Measurements from ENCODE around the gene CABP7. TPM values are rescaled to one million over a fixed set of nuclear protein-coding genes. Genes with fewer than 3 reads are reported as not detected.
A peak's percentile ranks its signal among the peaks of the same experiment; 100 is the strongest.

CABP7 gene
- total and polyA plus RNA-seq, 4 donors: 0.08 TPM; not detected in 3

GRCh38 chr22:29720811-29721323 is 1.1 kb downstream of the CABP7 start:
- Histone ChIP-seq H3K9ac (ENCODE audit: low read depth in 1 of 2, low read length in 2 of 2) (no peak overlapping the region), H3K27ac (ENCODE audit: low read depth in 1 of 2, low read length in 2 of 2) (no peak overlapping the region), H3K36me3 (ENCODE audit: control insufficient read depth in 4 of 4, insufficient read depth in 3 of 4, low read depth in 1 of 4, low read length in 3 of 4) (no peaks in the 10 kb centered on the region), H3K27me3 (ENCODE audit: control insufficient read depth in 4 of 4, insufficient read depth in 4 of 4, low read length in 3 of 4) (peaks cover 0 to 4% (median 2%) of the 10 kb centered on the region in 4 donors), H3K4me1 (ENCODE audit: control insufficient read depth in 4 of 4, insufficient read depth in 4 of 4, low read length in 3 of 4) (peaks cover 0 to 8% (median 2%) of the 10 kb centered on the region in 4 donors), H3K4me3 (ENCODE audit: low read depth in 1 of 3, low read length in 3 of 3) (peak overlapping the region in 1 of 3 donors; percentile 38), H3K9me3 (ENCODE audit: control insufficient read depth in 4 of 4, low read length in 3 of 4) (no peaks in the 10 kb centered on the region)
- WGBS: 8% methylated on average over 53 of the region's 53 CpGs
- DNase-seq (ENCODE audit: low spot score): no peak
- TF ChIP-seq HNF4G (IDR thresholded peaks at IDR 0.05): no peak

- Histone ChIP-seq H3K9me3 (ENCODE audit: control insufficient read depth in 4 of 4, low read length in 3 of 4) (no peaks in the 10 kb centered on the region), H3K27ac (ENCODE audit: low read depth in 1 of 2, low read length in 2 of 2) (no peak overlapping the region), H3K27me3 (ENCODE audit: control insufficient read depth in 4 of 4, insufficient read depth in 4 of 4, low read length in 3 of 4) (peaks cover 0 to 4% (median 2%) of the 10 kb centered on the region in 4 donors), H3K4me3 (ENCODE audit: low read depth in 1 of 3, low read length in 3 of 3) (no peak overlapping the region), H3K36me3 (ENCODE audit: control insufficient read depth in 4 of 4, insufficient read depth in 3 of 4, low read depth in 1 of 4, low read length in 3 of 4) (no peaks in the 10 kb centered on the region), H3K9ac (ENCODE audit: low read depth in 1 of 2, low read length in 2 of 2) (no peak overlapping the region), H3K4me1 (ENCODE audit: control insufficient read depth in 4 of 4, insufficient read depth in 4 of 4, low read length in 3 of 4) (peaks cover 0 to 8% (median 2%) of the 10 kb centered on the region in 4 donors)
- no peak for DNase-seq (ENCODE audit: low spot score)
- 85% methylated on average over 7 of the region's 7 CpGs for WGBS
- TF ChIP-seq HNF4G (IDR thresholded peaks at IDR 0.05) (no peak), RXRA (IDR thresholded peaks at IDR 0.05) (no peak), GABPA (IDR thresholded peaks at IDR 0.05 in 1 of 2, conservative IDR thresholded peaks at IDR 0.05 in 1 of 2) (no peak), RAD21 (IDR thresholded peaks at IDR 0.05) (no peak), ATF3 (IDR thresholded peaks at IDR 0.05) (no peak), REST (IDR thresholded peaks at IDR 0.05) (no peak), TAF1 (conservative IDR thresholded peaks at IDR 0.05) (no peak), FOXA1 (IDR thresholded peaks at IDR 0.05) (no peak), NR2F2 (IDR thresholded peaks at IDR 0.05) (no peak)
Measured at GRCh38 chr22:29722151-29722550, 2.3 kb downstream of the CABP7 start.

GRCh38 chr22:29722587-29722986 is 2.8 kb downstream of the CABP7 start:
- Histone ChIP-seq H3K4me1 (ENCODE audit: control insufficient read depth in 4 of 4, insufficient read depth in 4 of 4, low read length in 3 of 4) (peaks cover 0 to 8% (median 2%) of the 10 kb centered on the region in 4 donors), H3K4me3 (ENCODE audit: low read depth in 1 of 3, low read length in 3 of 3) (no peak overlapping the region), H3K27me3 (ENCODE audit: control insufficient read depth in 4 of 4, insufficient read depth in 4 of 4, low read length in 3 of 4) (peaks cover 0 to 4% (median 2%) of the 10 kb centered on the region in 4 donors), H3K27ac (ENCODE audit: low read depth in 1 of 2, low read length in 2 of 2) (no peak overlapping the region), H3K9ac (ENCODE audit: low read depth in 1 of 2, low read length in 2 of 2) (no peak overlapping the region), H3K36me3 (ENCODE audit: control insufficient read depth in 4 of 4, insufficient read depth in 3 of 4, low read depth in 1 of 4, low read length in 3 of 4) (no peaks in the 10 kb centered on the region), H3K9me3 (ENCODE audit: control insufficient read depth in 4 of 4, low read length in 3 of 4) (no peaks in the 10 kb centered on the region)
- DNase-seq (ENCODE audit: low spot score): no peak
- WGBS: 90% methylated on average over 16 of the region's 16 CpGs
- TF ChIP-seq REST (IDR thresholded peaks at IDR 0.05) (no peak), YY1 (IDR thresholded peaks at IDR 0.05) (no peak), HNF4G (IDR thresholded peaks at IDR 0.05) (no peak), MAX (IDR thresholded peaks at IDR 0.05) (no peak), ZBTB33 (IDR thresholded peaks at IDR 0.05) (no peak), EGR1 (IDR thresholded peaks at IDR 0.05; ENCODE audit: low read depth in 2 of 2) (no peak), FOXA1 (IDR thresholded peaks at IDR 0.05) (no peak), NR2F2 (IDR thresholded peaks at IDR 0.05) (no peak), FOXA2 (IDR thresholded peaks at IDR 0.05) (no peak), JUND (IDR thresholded peaks at IDR 0.05) (no peak)
